GM19397 (cell line): ENCODE results near the gene SOHLH1.

Experiments used
- ATAC-seq: cut with Tn5 transposase; IDR thresholded peaks from one replicate; pipeline ENCODE4 v1.9.1; 2021; ENCODE audit warnings: mild to moderate bottlenecking, moderate library complexity; ENCODE audit not compliant: unreplicated experiment

The SOHLH1 gene

GRCh38 chr9:135705376-135705775, 6.1 kb upstream of the SOHLH1 start:
- ATAC-seq: no peak

GRCh38 chr9:135704483-135704882, 5.2 kb upstream of the SOHLH1 start:
- no peak for ATAC-seq

- no peak for ATAC-seq
These were observed 4.4 kb upstream of the SOHLH1 start for GRCh38 chr9:135703726-135704125.

GRCh38 chr9:135701959-135702721, 2.9 kb upstream of the SOHLH1 start, which contains the start of gene KCNT1:
Gene KCNT1 (plus strand): TSS chr9:135702185. CDS start chr9:135702259, 74 bp downstream.
- ATAC-seq: no peak

- ATAC-seq: no peak
These were observed 2.0 kb upstream of the SOHLH1 start for GRCh38 chr9:135701067-135701958.

- no peak for ATAC-seq
These were observed 1.2 kb upstream of the SOHLH1 start for GRCh38 chr9:135700525-135700924.

- ATAC-seq: no peak
These were observed 514 bp downstream of the SOHLH1 start for GRCh38 chr9:135698767-135699166.

- no peak for ATAC-seq
These were observed 1.0 kb downstream of the SOHLH1 start for GRCh38 chr9:135698236-135698635.

- ATAC-seq: no peak
These were observed 2.1 kb downstream of the SOHLH1 start for GRCh38 chr9:135697226-135697625.

- no peak for ATAC-seq
These were observed 2.8 kb downstream of the SOHLH1 start for GRCh38 chr9:135696446-135696845.

GRCh38 chr9:135695642-135696041, 3.6 kb downstream of the SOHLH1 start:
- no peak for ATAC-seq

GRCh38 chr9:135695036-135695435, 4.2 kb downstream of the SOHLH1 start:
- ATAC-seq: no peak

- ATAC-seq: no peak
These were observed 4.9 kb downstream of the SOHLH1 start for GRCh38 chr9:135694414-135694813.

- ATAC-seq: no peak
These were observed 5.5 kb downstream of the SOHLH1 start for GRCh38 chr9:135693771-135694170.

- ATAC-seq: no peak
These were observed 6.0 kb downstream of the SOHLH1 start for GRCh38 chr9:135693265-135693664.

- ATAC-seq: no peak
These were observed 6.9 kb downstream of the SOHLH1 start for GRCh38 chr9:135692410-135692809.

GRCh38 chr9:135690836-135691570, 8.3 kb downstream of the SOHLH1 start:
- ATAC-seq: no peak

- ATAC-seq: no peak
These were observed 10.3 kb downstream of the SOHLH1 start for GRCh38 chr9:135689011-135689410.

GRCh38 chr9:135687216-135687615, 12.1 kb downstream of the SOHLH1 start:
- no peak for ATAC-seq

- ATAC-seq: no peak
These were observed 14.6 kb downstream of the SOHLH1 start for GRCh38 chr9:135684691-135685090.

GRCh38 chr9:135683401-135684034, 15.8 kb downstream of the SOHLH1 start:
- no peak for ATAC-seq
